Prostate gland (tissue), 2 donors: ENCODE measurements around the gene SMYD3. TPM values are rescaled to one million over a fixed set of nuclear protein-coding genes. Genes with fewer than 3 reads are reported as not detected.

Experiments
- DNase-seq: peaks from one replicate; pipeline ENCODE4 v3.0.0-alpha.2; 2019; ENCODE audit warnings: low spot score
- H3K27ac ChIP-seq, 2 donors: fragments of 200-600 bp; sonication (generic); 2 replicates each; pipeline ENCODE4 v1.5.1; 2017 to 2019
- H3K27me3 ChIP-seq: fragments of 200-600 bp; sonication (generic); replicated peaks from 2 replicates; pipeline ENCODE4 v1.5.1; 2019; ENCODE audit not compliant: insufficient read depth
- H3K36me3 ChIP-seq, 2 donors: fragments of 200-600 bp; sonication (generic); 1 replicate in 1 of 2; 2 replicates in 1 of 2; pipeline versions ENCODE4 v1.5.1 to v1.8.1; 2017 to 2019
- H3K4me1 ChIP-seq: fragments of 200-600 bp; sonication (generic); replicated peaks from 2 replicates; pipeline ENCODE4 v1.5.1; 2019
- H3K4me3 ChIP-seq, 2 donors: fragments of 200-600 bp; sonication (generic); 2 replicates each; pipeline ENCODE4 v1.5.1; 2017 to 2019
- H3K9me3 ChIP-seq: fragments of 200-600 bp; sonication (generic); 2 replicates; pipeline ENCODE4 v1.5.1; 2017
- CTCF ChIP-seq, 4 experiments: fragments of 200-600 bp in 2 of 4; fragments of 450-650 bp in 2 of 4; sonication (generic) in 2 of 4; IDR thresholded peaks; 1 replicate in 3 of 4; 2 replicates in 1 of 4; pipeline ENCODE4 v1.5.1; 2016 to 2019; ENCODE audit warnings: antibody characterized with exemption in 4 of 4, mild to moderate bottlenecking in 2 of 4, moderate library complexity in 2 of 4
- POLR2A ChIP-seq: fragments of 450-650 bp; IDR thresholded peaks from one replicate; pipeline ENCODE4 v1.6.1; 2016; ENCODE audit warnings: antibody characterized with exemption, mild to moderate bottlenecking
- POLR2AphosphoS5 ChIP-seq: sonication (generic); formaldehyde crosslinking; IDR thresholded peaks from one replicate; pipeline ENCODE4 v1.6.1; 2017; ENCODE audit warnings: antibody characterized with exemption
- WGBS: methylation state at CpG from one replicate; pipeline ENCODE4 v1.1.5; 2018; 5-methylcytosine and 5-hydroxymethylcytosine counted together
- intact Hi-C: fragments of 100-400 bp; cut with DNase I; formaldehyde crosslinking; loops from one replicate; pipeline ENCODE4 v1.14.2; 2022
- total RNA-seq, 2 donors: library from RNA; depleted of rRNA; stranded (reverse); fragments of >200 nt; gene quantifications; one replicate each; pipeline ENCODE4 v1.1.0, GENCODE V29; 2016

SMYD3 gene
- total RNA-seq, 2 donors from 2014 or later: 19.8 to 23.9 TPM

- intact Hi-C loops: no loop called here
- WGBS: 38% methylated on average over 8 of the region's 8 CpGs
Observed at GRCh38 chr1:245860657-245861544, 646.2 kb downstream of the SMYD3 start.

GRCh38 chr1:245859493-245860114, 647.5 kb downstream of the SMYD3 start:
- H3K4me3 ChIP-seq: no peak overlapping the region
- TF ChIP-seq POLR2A (no peak), CTCF (IDR thresholded peaks at IDR 0.05) (no peak), POLR2AphosphoS5 (no peak)
- no peak for DNase-seq
- no peaks in the 10 kb centered on the region for H3K9me3 ChIP-seq
- intact Hi-C loops: no loop called here
- no peak overlapping the region for H3K27ac ChIP-seq
- H3K36me3 ChIP-seq: no peaks in the 10 kb centered on the region
- WGBS: 79% methylated on average over 9 of the region's 9 CpGs
- no peaks in the 10 kb centered on the region for H3K27me3 ChIP-seq
- H3K4me1 ChIP-seq: no peaks in the 10 kb centered on the region

More at GRCh38 chr1:245860657-245861544, 646.2 kb downstream of the SMYD3 start:
- DNase-seq: no peak
- TF ChIP-seq CTCF (IDR thresholded peaks at IDR 0.05): no peak
- no peak for TF ChIP-seq POLR2AphosphoS5
- no peak for TF ChIP-seq POLR2A
- Histone ChIP-seq H3K36me3 (no peaks in the 10 kb centered on the region), H3K4me3 (no peak overlapping the region), H3K27ac (no peak overlapping the region), H3K27me3 (no peaks in the 10 kb centered on the region), H3K4me1 (no peaks in the 10 kb centered on the region), H3K9me3 (no peaks in the 10 kb centered on the region)

GRCh38 chr1:245858722-245859492, 648.2 kb downstream of the SMYD3 start:
- no peak for TF ChIP-seq POLR2AphosphoS5
- TF ChIP-seq POLR2A: no peak
- TF ChIP-seq CTCF (IDR thresholded peaks at IDR 0.05): no peak
- no peaks in the 10 kb centered on the region for H3K9me3 ChIP-seq
- no peaks in the 10 kb centered on the region for H3K4me1 ChIP-seq
- WGBS: 70% methylated on average over 7 of the region's 7 CpGs
- DNase-seq: no peak
- H3K4me3 ChIP-seq: no peak overlapping the region
- H3K27ac ChIP-seq: no peak overlapping the region
- intact Hi-C loops: no loop called here
- no peaks in the 10 kb centered on the region for H3K36me3 ChIP-seq
- H3K27me3 ChIP-seq: no peaks in the 10 kb centered on the region

GRCh38 chr1:245858022-245858721, 648.9 kb downstream of the SMYD3 start:
- no peaks in the 10 kb centered on the region for H3K9me3 ChIP-seq
- no peak overlapping the region for H3K27ac ChIP-seq
- H3K4me1 ChIP-seq: no peaks in the 10 kb centered on the region
- H3K27me3 ChIP-seq: no peaks in the 10 kb centered on the region
- WGBS: 93% methylated on average over 13 of the region's 13 CpGs
- intact Hi-C loops: no loop called here
- no peak overlapping the region for H3K4me3 ChIP-seq
- H3K36me3 ChIP-seq: no peaks in the 10 kb centered on the region
- DNase-seq: no peak
- no peak for TF ChIP-seq POLR2A
- TF ChIP-seq CTCF (IDR thresholded peaks at IDR 0.05): no peak
- TF ChIP-seq POLR2AphosphoS5: no peak
